Measurements from ENCODE around the gene CPPED1.

DNA sequence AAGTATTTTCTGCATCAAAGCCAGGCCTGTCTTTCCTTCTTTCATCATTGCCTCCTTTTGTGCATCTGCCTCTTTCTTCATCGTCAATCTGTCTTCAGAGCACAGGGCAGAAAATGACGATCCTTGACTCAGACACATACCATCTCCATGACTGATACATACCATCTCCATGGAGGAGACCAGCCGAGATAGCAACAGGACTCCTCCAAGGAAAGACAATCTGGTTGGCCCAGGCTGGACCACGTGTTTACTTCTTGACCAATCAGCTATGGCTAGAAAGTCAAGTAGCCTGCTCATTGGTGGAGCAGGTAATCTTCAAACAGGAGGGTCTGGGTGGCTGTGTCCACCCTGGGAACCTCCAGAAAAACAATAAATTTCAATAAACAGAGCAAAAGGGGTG lies 164.6 kb downstream of the CPPED1 start:
- TF ChIP-seq, protein P1, sequence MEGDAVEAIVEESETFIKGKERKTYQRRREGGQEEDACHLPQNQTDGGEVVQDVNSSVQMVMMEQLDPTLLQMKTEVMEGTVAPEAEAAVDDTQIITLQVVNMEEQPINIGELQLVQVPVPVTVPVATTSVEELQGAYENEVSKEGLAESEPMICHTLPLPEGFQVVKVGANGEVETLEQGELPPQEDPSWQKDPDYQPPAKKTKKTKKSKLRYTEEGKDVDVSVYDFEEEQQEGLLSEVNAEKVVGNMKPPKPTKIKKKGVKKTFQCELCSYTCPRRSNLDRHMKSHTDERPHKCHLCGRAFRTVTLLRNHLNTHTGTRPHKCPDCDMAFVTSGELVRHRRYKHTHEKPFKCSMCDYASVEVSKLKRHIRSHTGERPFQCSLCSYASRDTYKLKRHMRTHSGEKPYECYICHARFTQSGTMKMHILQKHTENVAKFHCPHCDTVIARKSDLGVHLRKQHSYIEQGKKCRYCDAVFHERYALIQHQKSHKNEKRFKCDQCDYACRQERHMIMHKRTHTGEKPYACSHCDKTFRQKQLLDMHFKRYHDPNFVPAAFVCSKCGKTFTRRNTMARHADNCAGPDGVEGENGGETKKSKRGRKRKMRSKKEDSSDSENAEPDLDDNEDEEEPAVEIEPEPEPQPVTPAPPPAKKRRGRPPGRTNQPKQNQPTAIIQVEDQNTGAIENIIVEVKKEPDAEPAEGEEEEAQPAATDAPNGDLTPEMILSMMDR (IDR thresholded peaks at IDR 0.05) = no peak
- no peak for TF ChIP-seq POLR2A (IDR thresholded peaks at IDR 0.05)
